HG02885 (cell line): ENCODE results near the gene COL8A1.
A peak's percentile ranks its signal among the peaks of the same experiment; 100 is the strongest.

ENCODE experiments used
- ATAC-seq: cut with Tn5 transposase; IDR thresholded peaks from one replicate; pipeline ENCODE4 v1.9.1; 2021; ENCODE audit warnings: mild to moderate bottlenecking; ENCODE audit not compliant: unreplicated experiment, poor library complexity

Gene COL8A1

DNA sequence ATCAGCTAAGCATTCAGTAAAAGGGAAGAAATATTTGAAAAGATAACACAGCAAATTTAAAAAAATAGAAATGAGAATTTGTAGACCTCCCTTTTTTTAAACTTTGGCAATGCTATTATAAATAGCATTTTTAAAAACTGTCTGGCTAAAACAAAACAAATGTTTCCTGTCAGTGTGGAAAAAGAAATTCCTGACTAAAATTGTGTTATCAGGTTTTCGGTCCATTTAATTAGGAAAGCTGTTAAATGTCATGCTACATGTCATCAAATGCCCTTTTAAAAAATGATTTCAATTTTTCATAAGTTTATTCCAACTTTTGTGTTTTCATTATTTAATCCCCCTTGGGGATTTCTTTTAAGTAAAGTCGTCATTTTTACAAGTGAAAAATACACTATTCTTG, 29.6 kb downstream of the COL8A1 start:
- no peak for ATAC-seq

- ATAC-seq, result no peak
These were observed 31.6 kb downstream of the COL8A1 start for GRCh38 chr3:99669879-99670555.

- no peak for ATAC-seq
These were observed 32.2 kb downstream of the COL8A1 start for GRCh38 chr3:99670556-99670950.

GRCh38 chr3:99674086-99674789, 35.8 kb downstream of the COL8A1 start:
- no peak for ATAC-seq

DNA sequence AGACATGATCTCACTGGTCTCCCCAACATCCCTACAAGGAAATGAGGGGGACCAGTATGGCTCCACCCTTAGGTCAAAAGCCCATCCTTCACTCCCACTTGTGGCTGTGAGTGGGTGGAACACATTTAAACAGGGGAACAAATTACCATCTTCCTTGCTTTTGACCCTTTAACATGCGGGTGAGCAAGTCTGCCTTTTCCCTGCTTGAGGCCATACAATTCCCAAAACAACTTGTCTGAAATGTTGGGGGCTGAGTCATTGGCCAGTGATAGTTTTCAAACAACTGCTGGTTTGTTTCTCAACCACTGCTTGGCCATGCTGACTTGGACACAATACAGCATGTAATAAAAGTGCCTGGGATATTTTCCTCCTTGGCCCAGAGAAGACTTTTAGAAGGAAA, 39.6 kb downstream of the COL8A1 start:
- no peak for ATAC-seq

DNA sequence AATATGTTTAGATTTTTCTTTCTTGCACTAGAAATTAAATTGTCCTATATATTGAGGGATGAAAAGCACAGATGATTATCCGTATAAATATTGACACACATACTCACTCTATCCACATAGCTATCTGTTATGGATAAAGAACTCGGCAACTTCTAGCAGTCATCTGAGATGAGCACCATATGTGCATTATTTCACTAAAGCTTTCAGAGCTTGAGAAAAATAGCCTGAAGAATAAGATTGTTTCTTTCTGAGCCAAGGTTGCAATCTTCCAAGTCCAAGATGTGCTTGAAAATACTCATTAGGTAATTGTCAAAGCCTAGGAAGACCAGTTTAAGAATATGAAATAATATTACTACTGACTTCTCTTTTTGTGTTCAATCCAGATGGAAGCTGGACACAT, 40.5 kb downstream of the COL8A1 start:
- no peak for ATAC-seq

GRCh38 chr3:99681512-99681911, 43.1 kb downstream of the COL8A1 start:
- ATAC-seq, result peak; percentile 49

DNA sequence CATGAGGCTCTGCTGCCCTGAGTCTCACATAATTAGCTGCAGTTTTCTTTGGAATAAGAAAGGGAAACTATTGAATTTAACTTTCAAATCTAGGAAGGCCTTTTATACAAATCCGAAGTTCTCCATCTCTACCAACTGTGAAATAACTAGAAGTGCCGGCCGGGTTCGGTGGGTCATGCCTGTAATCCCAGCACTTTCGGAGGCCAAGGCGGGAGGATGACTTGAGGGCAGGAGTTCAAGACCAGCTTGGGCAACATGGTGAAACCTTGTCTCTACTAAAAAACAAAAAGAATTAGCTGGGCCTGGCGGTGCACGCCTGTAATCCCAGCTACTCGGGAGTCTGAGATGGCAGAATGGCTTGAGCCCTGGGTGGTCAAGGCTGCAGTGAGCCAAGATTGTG, 43.6 kb downstream of the COL8A1 start:
- ATAC-seq, result no peak

DNA sequence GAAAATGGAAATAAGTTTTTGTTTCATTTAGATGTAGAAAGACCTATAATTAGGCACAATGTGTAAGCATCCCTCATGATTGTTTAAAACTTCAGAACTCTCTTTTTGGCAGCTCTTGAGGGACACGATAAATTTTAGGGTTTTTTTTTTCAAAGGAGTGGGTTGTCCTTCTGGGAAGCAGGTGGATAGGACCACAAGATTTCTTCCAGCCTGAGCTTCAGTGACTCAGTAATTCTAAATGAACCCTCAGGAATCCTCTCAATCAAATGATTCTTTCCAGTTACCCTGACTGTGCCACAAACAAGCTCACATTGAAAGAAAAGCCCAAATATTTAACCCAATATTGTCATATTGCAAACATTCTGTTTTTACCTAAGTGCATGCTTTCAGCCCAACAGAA, 45.1 kb downstream of the COL8A1 start:
- ATAC-seq, result no peak

DNA sequence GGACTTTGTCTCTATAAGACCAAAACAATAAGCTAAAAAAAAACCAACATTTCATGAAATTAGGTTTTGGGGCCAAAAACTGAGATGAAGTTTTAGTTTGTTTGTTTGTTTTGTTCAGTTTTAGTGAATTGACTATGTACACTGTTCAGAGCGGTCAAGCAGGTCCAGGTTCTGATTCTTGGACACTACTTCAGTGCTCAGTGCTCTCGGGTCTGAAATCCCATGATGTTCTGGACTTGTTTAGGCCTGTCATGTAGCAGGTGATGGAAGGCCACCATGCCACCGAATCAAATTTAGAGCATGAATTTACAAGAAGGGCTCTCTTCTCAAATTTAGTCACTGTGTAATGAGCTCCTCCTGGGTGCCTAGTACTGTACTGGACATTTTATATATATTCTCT, 45.5 kb downstream of the COL8A1 start:
- ATAC-seq, result no peak

DNA sequence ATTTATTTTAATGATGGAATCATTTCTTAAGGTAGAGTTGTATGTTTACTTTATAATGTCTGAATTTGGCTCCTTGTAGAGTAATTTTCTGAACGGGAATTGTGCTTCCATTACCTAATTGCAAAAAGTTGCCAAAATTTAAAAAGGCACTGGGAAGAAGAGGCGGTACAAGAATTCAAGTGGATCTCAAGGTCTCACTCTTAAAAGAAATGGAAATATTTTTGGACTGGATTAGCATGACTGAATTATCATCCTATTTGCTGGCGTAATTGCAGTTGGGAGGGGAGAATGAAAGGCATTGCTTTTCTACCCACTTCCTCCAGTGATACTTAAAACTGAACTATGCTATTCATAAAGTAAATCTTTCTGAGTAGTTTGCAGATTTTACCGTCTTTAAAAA, 46.2 kb downstream of the COL8A1 start:
- ATAC-seq, result no peak

DNA sequence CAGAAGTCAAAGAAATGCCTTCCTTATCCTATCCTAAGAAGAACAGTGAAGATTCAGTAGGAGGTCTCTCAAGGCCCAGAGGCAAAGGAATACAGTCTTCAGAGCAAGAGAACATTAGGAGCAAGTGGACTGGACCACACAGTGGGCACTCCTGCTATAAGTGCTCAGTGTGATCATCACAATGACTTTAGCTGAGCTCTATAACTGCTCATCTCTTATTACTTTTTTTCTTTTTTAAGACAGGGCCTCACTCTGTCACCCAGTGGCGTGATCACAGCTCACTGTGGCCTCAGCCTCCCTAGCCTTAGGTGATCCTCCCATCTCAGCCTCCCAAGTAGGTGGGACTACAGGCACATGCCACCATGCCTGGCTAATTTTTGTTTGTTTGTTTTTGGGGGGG, 48.1 kb downstream of the COL8A1 start:
- ATAC-seq, result no peak

GRCh38 chr3:99686955-99687612, 48.7 kb downstream of the COL8A1 start:
- ATAC-seq, result peak; percentile 65

GRCh38 chr3:99690761-99691369, 52.5 kb downstream of the COL8A1 start:
- peak; percentile 65 for ATAC-seq

GRCh38 chr3:99693636-99694035, 55.2 kb downstream of the COL8A1 start:
- no peak for ATAC-seq

DNA sequence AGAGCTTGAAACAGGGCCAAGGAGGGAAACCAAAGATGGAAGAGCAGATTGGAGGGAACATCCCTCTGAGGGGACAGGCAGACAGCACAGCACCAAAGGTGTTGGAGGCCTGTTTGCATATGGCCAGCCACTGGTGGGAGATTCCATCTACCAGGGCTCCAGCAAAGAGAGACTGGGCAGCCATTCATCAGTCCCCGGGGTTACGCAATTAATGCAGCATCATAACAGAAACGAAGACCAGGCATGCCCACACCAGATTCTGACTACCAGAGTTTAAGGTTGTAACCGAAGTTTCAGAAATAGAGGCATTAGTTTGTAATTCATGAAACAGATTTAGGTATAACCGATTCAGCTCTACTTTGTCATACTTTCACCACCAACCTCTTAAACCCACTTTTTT, 58.1 kb downstream of the COL8A1 start:
- ATAC-seq, result no peak

DNA sequence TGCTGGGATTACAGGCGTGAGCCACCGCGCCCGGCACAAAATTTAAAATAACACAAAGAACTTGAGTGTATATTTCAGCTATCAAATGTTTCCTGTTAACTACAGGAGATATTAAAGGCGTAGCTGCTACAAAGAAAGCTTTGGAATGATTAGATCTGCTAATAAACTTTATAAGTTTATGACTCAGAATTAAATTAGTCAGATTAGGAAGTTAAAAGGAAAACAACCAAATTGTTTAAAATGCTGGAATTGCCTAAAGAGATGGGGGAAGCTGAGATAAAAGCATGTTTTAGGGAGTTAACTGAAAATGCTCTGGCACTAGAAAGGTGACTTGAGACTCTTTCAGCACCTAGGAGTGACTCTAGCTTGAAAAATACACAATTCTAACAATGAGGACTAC, 58.9 kb downstream of the COL8A1 start:
- no peak for ATAC-seq

DNA sequence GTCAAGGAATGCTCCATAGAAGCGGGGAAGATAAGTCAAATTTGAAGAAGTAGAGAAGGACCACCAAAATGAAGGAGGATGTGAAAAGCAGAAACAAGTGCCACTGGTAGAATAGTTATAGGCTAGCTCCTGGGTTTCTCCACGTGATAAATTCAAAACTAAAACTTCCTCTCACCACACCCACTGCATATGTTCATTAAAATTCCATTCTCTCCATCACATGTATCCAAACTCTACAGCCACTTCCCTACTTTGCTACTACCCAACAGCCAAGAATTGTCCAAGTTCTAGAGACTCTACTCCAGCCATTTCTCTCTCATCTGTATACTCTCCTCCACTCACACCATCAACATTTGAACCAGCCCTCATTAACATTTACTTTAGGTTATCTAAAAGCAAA, 60.5 kb downstream of the COL8A1 start:
- ATAC-seq, result no peak

- no peak for ATAC-seq
These were observed 61.4 kb downstream of the COL8A1 start for GRCh38 chr3:99699841-99700240.

DNA sequence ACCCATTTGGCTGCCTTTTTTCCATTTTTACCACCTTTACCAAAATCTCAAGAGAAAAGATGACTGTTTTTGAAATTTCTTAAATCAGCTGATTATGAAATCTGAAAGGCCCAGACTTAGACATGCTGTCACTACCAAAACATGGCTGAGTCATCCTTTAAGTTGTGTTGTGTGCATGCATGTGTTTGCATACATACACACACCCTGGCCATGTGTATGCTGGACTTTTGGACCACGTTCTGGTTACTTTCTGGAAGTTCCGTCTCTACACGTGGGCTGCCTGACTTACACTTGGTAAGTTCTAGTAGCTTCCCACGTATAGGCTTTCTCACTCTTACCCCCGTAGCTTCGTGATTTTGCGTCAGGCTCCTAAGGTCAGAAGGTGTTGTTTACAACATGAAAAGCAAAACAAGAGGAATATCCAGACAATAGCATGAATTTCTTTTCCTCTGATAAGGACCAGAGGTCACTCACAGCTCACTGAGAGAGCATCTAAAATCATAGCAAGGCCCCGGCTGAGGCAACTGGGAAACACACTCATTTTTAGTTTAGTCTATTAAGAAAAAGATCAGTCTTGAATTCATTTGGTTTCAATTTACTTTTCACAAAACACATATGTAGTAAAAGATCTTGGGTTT, 62.4 kb downstream of the COL8A1 start:
- ATAC-seq, result no peak
